HG02571 (cell line): ENCODE measurements around the gene CACNA2D3.

Source experiments
- ATAC-seq: cut with Tn5 transposase; IDR thresholded peaks from one replicate; pipeline ENCODE4 v1.9.1; 2021; ENCODE audit warnings: mild to moderate bottlenecking, moderate library complexity; ENCODE audit not compliant: unreplicated experiment

Gene CACNA2D3

DNA sequence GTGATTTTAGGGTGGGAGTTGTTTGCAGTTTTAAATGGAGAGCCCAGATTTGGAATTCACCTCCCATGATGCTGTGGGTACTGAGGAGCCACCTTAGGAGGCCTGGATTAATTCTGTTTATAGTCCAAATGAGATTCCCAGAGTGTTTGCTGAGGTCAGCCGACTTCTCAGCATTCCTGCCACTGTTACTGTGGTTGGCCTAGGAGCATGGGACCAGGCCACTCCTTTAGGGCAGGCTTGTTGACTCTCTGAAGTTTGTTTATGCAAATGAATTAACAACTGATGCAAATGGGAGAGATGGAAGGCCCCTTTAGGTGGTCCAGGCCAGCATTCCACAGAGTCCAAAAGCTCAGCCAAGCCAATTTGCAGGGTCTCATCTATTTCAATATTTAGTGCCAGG, 46.1 kb downstream of the CACNA2D3 start:
- ATAC-seq, result no peak

DNA sequence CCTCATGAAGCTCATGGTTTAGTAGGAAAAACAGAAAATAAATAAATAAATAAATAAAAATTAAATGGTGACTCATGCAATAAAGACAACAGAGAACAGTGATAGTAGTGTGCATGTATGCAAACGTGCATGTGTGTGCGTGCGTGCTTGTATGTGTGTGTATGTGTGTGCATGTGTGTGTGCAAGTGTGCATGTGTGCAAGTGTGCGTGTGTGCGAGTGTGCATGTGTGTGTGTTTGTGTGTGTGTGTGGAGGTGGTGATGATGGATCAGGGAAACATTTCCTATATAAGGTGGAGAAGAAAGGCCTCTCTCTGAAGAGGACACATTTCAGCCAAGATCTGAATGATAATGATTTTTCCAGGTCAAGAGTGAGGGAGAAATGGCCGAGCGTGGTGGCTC, 47.2 kb downstream of the CACNA2D3 start:
- ATAC-seq, result no peak

DNA sequence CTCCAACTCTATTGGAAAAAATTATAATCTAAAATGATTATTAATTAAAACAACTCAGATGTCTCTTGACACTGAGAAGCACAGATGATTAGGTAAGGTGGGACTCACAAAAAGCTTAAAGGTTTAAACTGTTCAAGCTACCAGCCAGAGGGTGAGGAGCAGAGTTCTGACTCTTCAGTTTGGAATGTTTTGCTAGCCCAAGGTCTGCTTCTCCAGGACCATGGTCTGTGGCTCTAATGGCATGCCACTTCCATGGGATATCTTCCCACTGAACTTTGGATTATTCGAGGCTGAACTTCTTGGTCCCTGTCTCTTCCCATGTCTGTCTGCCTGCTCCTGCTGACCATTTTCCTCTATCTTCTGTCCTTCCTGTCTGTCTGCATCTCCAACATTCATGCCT, 49.2 kb downstream of the CACNA2D3 start:
- no peak for ATAC-seq

DNA sequence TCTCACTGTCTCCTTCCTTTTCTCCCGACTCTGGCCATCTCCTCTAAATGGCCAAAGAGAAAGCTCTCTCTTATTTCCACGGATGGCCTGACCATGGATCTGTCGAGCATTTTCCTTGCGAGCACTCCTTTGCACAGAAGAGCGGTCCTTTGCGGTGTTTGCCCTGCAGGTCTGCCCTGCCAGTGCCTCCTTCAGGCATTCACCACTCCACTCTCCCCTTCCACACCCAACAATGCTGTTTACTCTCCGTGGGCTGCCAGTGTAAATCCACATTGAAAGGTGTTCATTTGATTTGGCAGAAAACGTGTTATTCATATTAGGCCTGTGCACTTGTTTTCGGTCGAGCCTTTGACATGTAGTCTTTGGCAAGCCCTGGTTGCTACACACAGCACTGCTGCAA, 49.6 kb downstream of the CACNA2D3 start:
- ATAC-seq, result no peak

- ATAC-seq, result no peak
Observed at GRCh38 chr3:54173371-54173770, 51.0 kb downstream of the CACNA2D3 start.

- ATAC-seq, result no peak
Observed at GRCh38 chr3:54176106-54176505, 53.8 kb downstream of the CACNA2D3 start.

DNA sequence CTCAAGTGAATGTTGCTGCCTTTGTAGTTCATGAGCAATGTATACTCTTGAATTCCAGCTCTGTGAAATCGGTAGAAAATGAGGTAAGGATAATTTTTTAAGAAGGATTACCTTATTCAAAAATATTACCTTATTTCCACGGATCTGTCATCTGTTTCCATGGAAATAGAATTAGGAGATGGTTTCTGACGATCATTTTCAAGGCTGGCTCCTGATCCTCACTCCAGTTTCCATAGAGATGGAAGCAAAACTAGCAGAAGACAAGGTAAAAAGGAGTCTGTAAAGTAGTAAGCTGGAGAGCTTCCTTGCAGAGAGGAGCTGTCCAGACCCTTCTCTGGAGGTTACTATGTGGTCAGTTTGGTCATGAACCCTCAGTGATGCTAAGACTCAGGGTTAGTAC, 55.5 kb downstream of the CACNA2D3 start:
- no peak for ATAC-seq

- ATAC-seq, result no peak
Observed at GRCh38 chr3:54178376-54178775, 56.0 kb downstream of the CACNA2D3 start.

GRCh38 chr3:54180921-54181320, 58.6 kb downstream of the CACNA2D3 start:
- no peak for ATAC-seq

DNA sequence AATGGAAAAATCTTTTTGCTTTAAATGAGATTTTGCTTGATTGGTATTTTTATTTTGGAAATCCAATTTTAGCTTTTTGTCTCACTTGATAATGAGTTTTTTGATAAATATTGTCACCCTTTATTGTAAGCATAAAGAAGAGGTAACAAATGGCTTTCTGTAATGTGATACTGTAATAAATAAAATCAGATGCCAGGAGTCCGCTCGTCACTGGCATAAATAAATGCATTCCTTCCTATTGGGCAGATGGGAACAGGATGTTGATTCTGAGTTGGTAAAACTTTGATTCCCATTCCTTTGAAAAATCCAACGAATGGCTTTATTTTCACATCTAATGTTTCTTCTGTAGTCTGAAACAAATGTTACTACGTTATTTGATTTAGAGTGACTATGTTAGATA, 59.9 kb downstream of the CACNA2D3 start:
- ATAC-seq, result no peak

DNA sequence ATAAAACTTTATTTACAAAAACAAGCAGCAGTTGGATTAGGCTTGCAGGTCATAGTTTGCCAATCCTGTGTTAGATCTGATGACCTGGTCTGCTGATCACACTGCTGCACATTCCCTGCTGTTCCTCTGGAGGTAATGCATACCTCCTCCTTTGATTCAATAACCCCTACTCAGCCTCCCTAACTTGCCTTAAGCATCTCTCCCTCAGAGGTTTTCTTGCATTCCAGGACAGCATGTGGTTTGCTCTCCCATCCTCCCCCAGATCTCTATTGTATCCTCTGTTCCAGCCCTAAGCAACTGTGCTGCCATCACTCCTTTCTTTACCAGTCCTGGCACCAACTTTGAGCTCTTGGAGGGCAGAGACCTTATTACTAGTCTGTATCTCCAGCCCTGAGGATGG, 63.4 kb downstream of the CACNA2D3 start:
- ATAC-seq, result no peak

DNA sequence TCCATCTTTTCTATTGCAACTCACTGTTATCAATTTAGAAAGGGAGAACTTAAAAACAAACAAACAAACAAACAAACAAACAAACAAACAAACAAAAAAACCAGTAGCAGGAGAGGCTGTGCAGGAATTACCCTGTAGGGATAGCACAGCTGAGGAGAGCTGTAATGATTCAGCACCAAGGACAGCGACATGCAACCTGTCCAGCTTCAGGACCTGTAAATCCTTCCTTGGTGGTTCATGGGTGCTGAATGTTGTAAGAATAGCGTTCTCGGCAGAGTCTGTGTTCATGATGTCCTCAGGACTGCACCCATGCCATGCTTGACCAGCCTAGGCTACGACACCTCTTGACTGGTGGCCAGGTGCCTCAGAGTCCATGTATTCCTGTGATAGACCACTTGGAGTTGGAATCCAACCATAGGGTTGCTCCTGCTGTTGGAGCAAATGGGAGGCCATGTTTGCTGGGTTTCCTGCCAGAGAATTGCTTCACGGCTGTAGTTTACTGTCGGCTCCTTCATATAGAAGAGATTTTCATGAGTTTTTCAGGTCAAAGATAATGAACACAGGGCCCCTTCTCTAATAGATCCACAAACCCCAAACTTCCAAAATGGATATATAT, 65.9 kb downstream of the CACNA2D3 start:
- no peak for ATAC-seq

- ATAC-seq, result no peak
Observed at GRCh38 chr3:54191220-54191619, 68.9 kb downstream of the CACNA2D3 start.

DNA sequence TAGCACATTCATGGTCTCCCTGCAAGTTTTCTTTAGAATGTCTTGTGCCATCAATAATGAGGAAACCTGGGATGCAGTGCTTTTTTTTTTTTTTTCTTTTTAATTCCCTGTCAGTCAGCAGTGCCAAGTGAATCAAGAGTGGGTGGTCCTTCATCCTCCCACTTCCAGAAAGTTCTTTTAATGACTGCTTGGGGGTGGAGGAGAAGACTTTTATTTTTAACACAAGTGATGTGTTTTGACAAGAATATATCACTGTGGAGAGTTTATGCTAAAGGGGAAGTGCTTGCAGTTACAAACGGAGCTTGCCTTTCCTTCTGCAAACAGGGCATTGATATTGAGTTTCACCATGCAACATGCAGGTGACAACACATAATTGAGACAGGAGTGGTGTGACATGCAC, 69.7 kb downstream of the CACNA2D3 start:
- ATAC-seq, result no peak

GRCh38 chr3:54193093-54193492, 70.7 kb downstream of the CACNA2D3 start:
- no peak for ATAC-seq

DNA sequence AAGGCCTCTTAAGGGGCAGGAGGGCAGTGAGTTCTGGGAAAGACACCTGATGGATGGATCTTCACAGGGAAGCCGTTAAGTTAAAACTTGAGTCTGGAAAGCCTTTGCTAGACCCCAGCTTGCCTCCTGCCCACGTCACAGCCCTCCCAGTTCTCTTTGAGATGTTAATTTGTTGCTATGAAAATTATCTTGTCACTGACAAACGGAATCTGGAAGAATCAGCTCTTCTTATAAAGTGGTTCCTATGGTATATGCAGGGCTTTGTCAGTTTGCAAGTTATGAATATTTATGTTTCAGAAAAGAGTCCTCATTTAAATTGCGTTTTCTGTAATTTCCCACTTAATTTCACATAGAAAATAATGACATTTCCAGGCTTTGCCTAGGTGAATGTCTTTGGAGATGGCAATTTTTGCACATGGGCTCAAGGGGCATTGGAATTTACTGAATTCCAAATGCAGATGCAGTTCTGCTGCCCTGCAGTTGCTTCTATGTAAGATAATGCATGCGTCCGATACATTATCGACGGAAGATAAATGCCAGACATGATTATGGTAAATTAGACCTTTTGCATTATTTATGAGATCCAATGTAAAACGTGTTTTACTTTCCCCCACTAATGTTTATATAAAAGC, 74.1 kb downstream of the CACNA2D3 start:
- no peak for ATAC-seq

DNA sequence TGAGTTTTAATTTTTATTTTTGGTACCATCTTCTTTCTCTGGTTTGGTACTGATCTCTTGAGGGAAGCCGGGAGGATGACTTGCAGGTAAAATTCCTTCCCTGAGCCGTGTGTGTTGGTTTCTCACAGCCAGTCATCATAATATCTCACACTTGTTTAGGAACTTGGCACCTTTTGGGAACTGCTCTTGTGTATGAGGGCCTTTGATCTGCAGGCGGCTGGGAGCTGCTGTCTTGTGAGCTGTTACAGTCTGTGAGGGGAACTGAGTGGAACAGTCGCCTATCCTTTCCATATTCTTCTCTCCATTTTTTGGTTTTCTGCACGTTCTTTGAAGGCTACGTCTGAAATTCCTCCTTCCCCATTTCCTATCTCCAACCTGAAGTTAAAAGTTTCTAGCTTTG, 75.2 kb downstream of the CACNA2D3 start:
- no peak for ATAC-seq

- no peak for ATAC-seq
Observed at GRCh38 chr3:54198556-54198955, 76.2 kb downstream of the CACNA2D3 start.

GRCh38 chr3:54202054-54202453, 79.7 kb downstream of the CACNA2D3 start:
- no peak for ATAC-seq

- no peak for ATAC-seq
Observed at GRCh38 chr3:54202651-54203248, 80.4 kb downstream of the CACNA2D3 start.

GRCh38 chr3:54206874-54207273, 84.5 kb downstream of the CACNA2D3 start:
- no peak for ATAC-seq

DNA sequence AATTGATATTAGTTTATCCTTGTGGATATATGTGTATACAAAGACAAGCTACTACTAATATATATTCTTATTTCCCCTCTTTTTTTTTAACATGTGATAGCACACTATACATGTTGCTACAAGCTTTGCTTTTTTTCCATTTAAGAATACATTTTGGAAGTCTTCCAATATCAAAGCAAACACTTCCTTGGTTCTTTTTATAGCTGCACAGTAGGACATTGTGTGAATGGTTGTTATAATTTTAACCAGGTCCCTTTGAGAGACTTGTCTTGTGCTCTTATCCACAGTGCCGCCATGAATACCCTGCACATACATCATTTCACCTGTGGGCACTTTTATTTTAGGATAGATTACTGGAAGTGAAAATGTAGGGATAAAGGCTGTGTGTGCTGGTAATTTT, 88.7 kb downstream of the CACNA2D3 start:
- no peak for ATAC-seq

GRCh38 chr3:54212723-54213122, 90.4 kb downstream of the CACNA2D3 start:
- ATAC-seq, result no peak
